Measurements from ENCODE around the gene CHIC2.
A peak's percentile ranks its signal among the peaks of the same experiment; 100 is the strongest.

The CHIC2 gene

GRCh38 chr4:54073271-54073880 lies 9.0 kb upstream of the CHIC2 start:
- no peaks in the 10 kb centered on the region for H3K9me3 ChIP-seq (ENCODE audit: control insufficient read depth, insufficient read depth, low read depth, low read length)
- H3K4me3 ChIP-seq (ENCODE audit: low read depth, low read length) = no peak overlapping the region
- no peak for TF ChIP-seq ZNF785 (tag by site-specific recombination; IDR thresholded peaks at IDR 0.05)
- no peak for TF ChIP-seq ZNF112 (tag by site-specific recombination; IDR thresholded peaks at IDR 0.05)
- TF ChIP-seq ZNF660 (tag by site-specific recombination; IDR thresholded peaks at IDR 0.05) = no peak
- TF ChIP-seq YY1 (tag by site-specific recombination; IDR thresholded peaks at IDR 0.05) = no peak
- TF ChIP-seq ZBTB49 (tag by site-specific recombination; IDR thresholded peaks at IDR 0.05; ENCODE audit: low read depth) = no peak
- TF ChIP-seq, protein P1, sequence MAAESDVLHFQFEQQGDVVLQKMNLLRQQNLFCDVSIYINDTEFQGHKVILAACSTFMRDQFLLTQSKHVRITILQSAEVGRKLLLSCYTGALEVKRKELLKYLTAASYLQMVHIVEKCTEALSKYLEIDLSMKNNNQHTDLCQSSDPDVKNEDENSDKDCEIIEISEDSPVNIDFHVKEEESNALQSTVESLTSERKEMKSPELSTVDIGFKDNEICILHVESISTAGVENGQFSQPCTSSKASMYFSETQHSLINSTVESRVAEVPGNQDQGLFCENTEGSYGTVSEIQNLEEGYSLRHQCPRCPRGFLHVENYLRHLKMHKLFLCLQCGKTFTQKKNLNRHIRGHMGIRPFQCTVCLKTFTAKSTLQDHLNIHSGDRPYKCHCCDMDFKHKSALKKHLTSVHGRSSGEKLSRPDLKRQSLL (tag by site-specific recombination; IDR thresholded peaks at IDR 0.05) = no peak
- no peak for TF ChIP-seq ZNF174 (tag by site-specific recombination; IDR thresholded peaks at IDR 0.05)
- TF ChIP-seq ZFHX2 (tag by site-specific recombination; conservative IDR thresholded peaks at IDR 0.05) = no peak
- TF ChIP-seq, protein P2, sequence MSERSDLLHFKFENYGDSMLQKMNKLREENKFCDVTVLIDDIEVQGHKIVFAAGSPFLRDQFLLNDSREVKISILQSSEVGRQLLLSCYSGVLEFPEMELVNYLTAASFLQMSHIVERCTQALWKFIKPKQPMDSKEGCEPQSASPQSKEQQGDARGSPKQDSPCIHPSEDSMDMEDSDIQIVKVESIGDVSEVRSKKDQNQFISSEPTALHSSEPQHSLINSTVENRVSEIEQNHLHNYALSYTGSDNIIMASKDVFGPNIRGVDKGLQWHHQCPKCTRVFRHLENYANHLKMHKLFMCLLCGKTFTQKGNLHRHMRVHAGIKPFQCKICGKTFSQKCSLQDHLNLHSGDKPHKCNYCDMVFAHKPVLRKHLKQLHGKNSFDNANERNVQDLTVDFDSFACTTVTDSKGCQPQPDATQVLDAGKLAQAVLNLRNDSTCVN (tag by site-specific recombination; optimal IDR thresholded peaks at IDR 0.05) = no peak
- TF ChIP-seq ZNF114 (tag by site-specific recombination; IDR thresholded peaks at IDR 0.05) = no peak
- no peak for TF ChIP-seq ZNF211 (tag by site-specific recombination; IDR thresholded peaks at IDR 0.05; ENCODE audit: low read depth)
- no peak for TF ChIP-seq ATF2 (tag by site-specific recombination; IDR thresholded peaks at IDR 0.05; ENCODE audit: low read depth)
- no peak for TF ChIP-seq HOXA7 (CRISPR knock-in tag; IDR thresholded peaks at IDR 0.05; ENCODE audit: borderline replicate concordance)
- no peak for TF ChIP-seq GLI2 (tag by site-specific recombination; IDR thresholded peaks at IDR 0.05; ENCODE audit: borderline replicate concordance, low read depth)
- no peak for TF ChIP-seq ZNF629 (tag by site-specific recombination; IDR thresholded peaks at IDR 0.05)
- TF ChIP-seq ZFP41 (tag by site-specific recombination; IDR thresholded peaks at IDR 0.05; ENCODE audit: borderline replicate concordance) = no peak
- ChIA-PET CTCF (no interaction called here), POLR2A (no interaction called here)
- no peak overlapping the region for H3K27ac ChIP-seq (ENCODE audit: extremely low read depth, low read depth, low read length)
- no peaks in the 10 kb centered on the region for H3K36me3 ChIP-seq (ENCODE audit: control insufficient read depth in 2 of 2, insufficient read depth in 1 of 2, low read length in 2 of 2)
- no peaks in the 10 kb centered on the region for H3K4me1 ChIP-seq (ENCODE audit: control insufficient read depth, insufficient read depth, low read length)

DNA sequence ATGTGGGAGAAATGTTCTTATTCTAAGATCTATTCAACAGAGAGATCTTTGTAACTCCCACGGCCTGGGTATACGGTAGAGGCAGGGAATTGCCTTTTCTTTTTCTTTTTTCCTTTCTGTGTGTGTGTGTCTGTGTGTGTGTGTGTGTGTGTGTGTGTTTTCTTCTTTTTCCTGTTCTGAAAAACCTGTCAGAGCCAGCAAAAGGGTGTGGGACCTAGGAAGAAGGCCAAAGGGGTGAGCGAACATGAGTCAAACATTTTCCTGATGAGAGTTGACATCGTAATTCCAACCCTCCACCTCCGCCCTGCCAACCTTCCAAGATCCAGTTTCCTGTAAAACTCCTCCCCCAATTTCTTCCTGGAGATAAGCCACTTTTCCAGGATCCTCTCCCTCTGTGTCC lies 2.8 kb upstream of the CHIC2 start:
- Histone ChIP-seq H3K4me3 (ENCODE audit: low read depth, low read length) (no peak overlapping the region), H3K4me1 (ENCODE audit: control insufficient read depth, insufficient read depth, low read length) (no peaks in the 10 kb centered on the region), H3K36me3 (ENCODE audit: control insufficient read depth in 2 of 2, insufficient read depth in 1 of 2, low read length in 2 of 2) (no peaks in the 10 kb centered on the region), H3K27ac (ENCODE audit: extremely low read depth, low read depth, low read length) (no peak overlapping the region), H3K9me3 (ENCODE audit: control insufficient read depth, insufficient read depth, low read depth, low read length) (no peaks in the 10 kb centered on the region)
- ChIA-PET CTCF (interaction anchor here (1.4 to 1.5 kb wide), 2 partner anchors 8 to 158 kb away, joined by 3 read pairs; no protein-coding TSS in a partner anchor), POLR2A (interaction anchor here (0.6 to 0.7 kb wide), 3 partner anchors 91 to 1224 kb away, joined by 3 to 4 read pairs (median 4); no protein-coding TSS in a partner anchor)
- TF ChIP-seq ZNF843 (tag by site-specific recombination; IDR thresholded peaks at IDR 0.05) = no peak
- TF ChIP-seq, protein P3, sequence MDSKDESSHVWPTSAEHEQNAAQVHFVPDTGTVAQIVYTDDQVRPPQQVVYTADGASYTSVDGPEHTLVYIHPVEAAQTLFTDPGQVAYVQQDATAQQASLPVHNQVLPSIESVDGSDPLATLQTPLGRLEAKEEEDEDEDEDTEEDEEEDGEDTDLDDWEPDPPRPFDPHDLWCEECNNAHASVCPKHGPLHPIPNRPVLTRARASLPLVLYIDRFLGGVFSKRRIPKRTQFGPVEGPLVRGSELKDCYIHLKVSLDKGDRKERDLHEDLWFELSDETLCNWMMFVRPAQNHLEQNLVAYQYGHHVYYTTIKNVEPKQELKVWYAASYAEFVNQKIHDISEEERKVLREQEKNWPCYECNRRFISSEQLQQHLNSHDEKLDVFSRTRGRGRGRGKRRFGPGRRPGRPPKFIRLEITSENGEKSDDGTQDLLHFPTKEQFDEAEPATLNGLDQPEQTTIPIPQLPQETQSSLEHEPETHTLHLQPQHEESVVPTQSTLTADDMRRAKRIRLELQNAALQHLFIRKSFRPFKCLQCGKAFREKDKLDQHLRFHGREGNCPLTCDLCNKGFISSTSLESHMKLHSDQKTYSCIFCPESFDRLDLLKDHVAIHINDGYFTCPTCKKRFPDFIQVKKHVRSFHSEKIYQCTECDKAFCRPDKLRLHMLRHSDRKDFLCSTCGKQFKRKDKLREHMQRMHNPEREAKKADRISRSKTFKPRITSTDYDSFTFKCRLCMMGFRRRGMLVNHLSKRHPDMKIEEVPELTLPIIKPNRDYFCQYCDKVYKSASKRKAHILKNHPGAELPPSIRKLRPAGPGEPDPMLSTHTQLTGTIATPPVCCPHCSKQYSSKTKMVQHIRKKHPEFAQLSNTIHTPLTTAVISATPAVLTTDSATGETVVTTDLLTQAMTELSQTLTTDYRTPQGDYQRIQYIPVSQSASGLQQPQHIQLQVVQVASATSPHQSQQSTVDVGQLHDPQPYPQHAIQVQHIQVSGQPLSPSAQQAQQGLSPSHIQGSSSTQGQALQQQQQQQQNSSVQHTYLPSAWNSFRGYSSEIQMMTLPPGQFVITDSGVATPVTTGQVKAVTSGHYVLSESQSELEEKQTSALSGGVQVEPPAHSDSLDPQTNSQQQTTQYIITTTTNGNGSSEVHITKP (tag by site-specific recombination; IDR thresholded peaks at IDR 0.05) = peak; percentile 89
- TF ChIP-seq GFI1B (tag by site-specific recombination; IDR thresholded peaks at IDR 0.05) = no peak
- TF ChIP-seq ZNF354C (tag by site-specific recombination; IDR thresholded peaks at IDR 0.05; ENCODE audit: borderline replicate concordance, low read depth) = no peak
- TF ChIP-seq KLF1 (tag by site-specific recombination; IDR thresholded peaks at IDR 0.05) = peak; percentile 63
- no peak for TF ChIP-seq ZNF335 (tag by site-specific recombination; conservative IDR thresholded peaks at IDR 0.05)
- TF ChIP-seq, protein P4, sequence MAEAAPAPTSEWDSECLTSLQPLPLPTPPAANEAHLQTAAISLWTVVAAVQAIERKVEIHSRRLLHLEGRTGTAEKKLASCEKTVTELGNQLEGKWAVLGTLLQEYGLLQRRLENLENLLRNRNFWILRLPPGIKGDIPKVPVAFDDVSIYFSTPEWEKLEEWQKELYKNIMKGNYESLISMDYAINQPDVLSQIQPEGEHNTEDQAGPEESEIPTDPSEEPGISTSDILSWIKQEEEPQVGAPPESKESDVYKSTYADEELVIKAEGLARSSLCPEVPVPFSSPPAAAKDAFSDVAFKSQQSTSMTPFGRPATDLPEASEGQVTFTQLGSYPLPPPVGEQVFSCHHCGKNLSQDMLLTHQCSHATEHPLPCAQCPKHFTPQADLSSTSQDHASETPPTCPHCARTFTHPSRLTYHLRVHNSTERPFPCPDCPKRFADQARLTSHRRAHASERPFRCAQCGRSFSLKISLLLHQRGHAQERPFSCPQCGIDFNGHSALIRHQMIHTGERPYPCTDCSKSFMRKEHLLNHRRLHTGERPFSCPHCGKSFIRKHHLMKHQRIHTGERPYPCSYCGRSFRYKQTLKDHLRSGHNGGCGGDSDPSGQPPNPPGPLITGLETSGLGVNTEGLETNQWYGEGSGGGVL (tag by site-specific recombination; IDR thresholded peaks at IDR 0.05) = no peak
- no peak for TF ChIP-seq ZNF792 (tag by site-specific recombination; IDR thresholded peaks at IDR 0.05)
